GM23338 (cell line): ENCODE results near the gene TAS2R9. TPM values are rescaled to one million over a fixed set of nuclear protein-coding genes. Genes with fewer than 3 reads are reported as not detected.

Experiments used
- ATAC-seq: fragments of 200-7000 bp; cut with Tn5 transposase; 3 replicates; pipeline ENCODE4 v1.9.1; 2020
- DNase-seq: peaks from one replicate; pipeline ENCODE4 v3.0.0-alpha.2; 2015; ENCODE audit warnings: low spot score
- H2AFZ ChIP-seq: fragments of 200-600 bp; sonication (generic); 2 replicates; pipeline ENCODE4 v1.8.0; 2016; ENCODE audit warnings: antibody characterized with exemption, mild to moderate bottlenecking, moderate library complexity
- H3F3A ChIP-seq: fragments of 200-600 bp; sonication (generic); replicated peaks from 2 replicates; pipeline ENCODE4 v1.8.0; 2017; ENCODE audit warnings: antibody characterized with exemption, mixed run types, low read depth
- H3K27ac ChIP-seq: fragments of 200-600 bp; sonication (generic); 2 replicates; pipeline ENCODE4 v1.6.1; 2016; ENCODE audit warnings: low read depth
- H3K27me3 ChIP-seq: fragments of 200-600 bp; sonication (generic); 2 replicates; pipeline ENCODE4 v1.8.0; 2016; ENCODE audit warnings: mild to moderate bottlenecking, mixed run types, moderate library complexity; ENCODE audit not compliant: insufficient read depth
- H3K36me3 ChIP-seq: fragments of 200-600 bp; sonication (generic); 2 replicates; pipeline ENCODE4 v1.8.0; 2016; ENCODE audit warnings: mild to moderate bottlenecking; ENCODE audit not compliant: insufficient read depth
- H3K4me1 ChIP-seq: fragments of 200-600 bp; sonication (generic); 2 replicates; pipeline ENCODE4 v1.8.0; 2016; ENCODE audit warnings: mild to moderate bottlenecking, moderate library complexity; ENCODE audit not compliant: insufficient read depth
- H3K4me2 ChIP-seq: fragments of 200-600 bp; sonication (generic); 2 replicates; pipeline ENCODE4 v1.7.1; 2017; ENCODE audit warnings: mixed run types
- H3K4me3 ChIP-seq: fragments of 200-600 bp; sonication (generic); 2 replicates; pipeline ENCODE4 v1.6.1; 2016; ENCODE audit warnings: mixed run types
- H3K79me2 ChIP-seq: fragments of 200-600 bp; sonication (generic); replicated peaks from 2 replicates; pipeline ENCODE4 v1.8.0; 2017; ENCODE audit warnings: mild to moderate bottlenecking; ENCODE audit not compliant: insufficient read depth
- H3K9me2 ChIP-seq: fragments of 200-600 bp; sonication (generic); 2 replicates; pipeline ENCODE4 v1.8.0; 2017; ENCODE audit not compliant: insufficient read depth
- H4K20me1 ChIP-seq: fragments of 200-600 bp; sonication (generic); replicated peaks from 2 replicates; pipeline ENCODE4 v1.8.0; 2017; ENCODE audit warnings: mild to moderate bottlenecking; ENCODE audit not compliant: insufficient read depth
- H3K27ac Mint-ChIP-seq: 2 replicates; pipeline ENCODE4 v1.8.0; 2020; ENCODE audit warnings: inconsistent platforms, mild to moderate bottlenecking, moderate library complexity, mixed read lengths
- H3K27me3 Mint-ChIP-seq: 3 replicates; pipeline ENCODE4 v1.8.0; 2022; ENCODE audit warnings: low read depth, mild to moderate bottlenecking, moderate library complexity, mixed read lengths, inconsistent platforms; ENCODE audit not compliant: insufficient read depth, poor library complexity
- H3K36me3 Mint-ChIP-seq: 3 replicates; pipeline ENCODE4 v1.8.0; 2021; ENCODE audit warnings: low read depth, mild to moderate bottlenecking, inconsistent platforms, moderate library complexity, mixed read lengths
- H3K4me1 Mint-ChIP-seq: 3 replicates; pipeline ENCODE4 v1.8.0; 2020; ENCODE audit warnings: mild to moderate bottlenecking, inconsistent platforms, mixed read lengths
- H3K4me3 Mint-ChIP-seq: 3 replicates; pipeline ENCODE4 v1.8.0; 2021; ENCODE audit warnings: moderate library complexity, mild to moderate bottlenecking, inconsistent platforms, mixed read lengths
- H3K9me3 Mint-ChIP-seq: 3 replicates; pipeline ENCODE4 v1.8.0; 2020; ENCODE audit warnings: moderate library complexity, mild to moderate bottlenecking, inconsistent platforms, mixed read lengths
- EZH2 ChIP-seq: fragments of 200-600 bp; sonication (generic); IDR thresholded peaks from one replicate; pipeline ENCODE4 v1.8.0; 2017; ENCODE audit warnings: antibody characterized with exemption, mild to moderate bottlenecking, low read depth; ENCODE audit not compliant: unreplicated experiment
- POLR2AphosphoS5 ChIP-seq: IDR thresholded peaks from 2 replicates; pipeline ENCODE4 v1.6.1; 2016; ENCODE audit warnings: antibody characterized with exemption, low read depth
- STAT1 ChIP-seq: IDR thresholded peaks from one replicate; pipeline ENCODE4 v1.6.1; 2016; ENCODE audit warnings: antibody characterized with exemption; ENCODE audit not compliant: unreplicated experiment
- ZNF331 ChIP-seq: fragments of 250-450 bp; sonication (Bioruptor Pico); IDR thresholded peaks from 2 replicates; pipeline ENCODE4 v1.5.0; 2020; ENCODE audit warnings: low read depth, mild to moderate bottlenecking, moderate library complexity
- polyA plus RNA-seq: library from polyadenylated mRNA; unstranded; fragments of >200 nt; fragmentation: Nextera tagmentation; extraction: Ambion mirVana; gene quantifications from 2 replicates; pipeline ENCODE4 v1.2.1, GENCODE V29; 2016
- total RNA-seq: library from RNA; depleted of rRNA; stranded (reverse); fragments of >200 nt; shearing (Covaris generic); gene quantifications from 2 replicates; pipeline ENCODE4 v1.2.3, GENCODE V29; 2014
- TF ChIP-seq, protein P1 (sequence below): fragments of 250-450 bp; sonication (Bioruptor Pico); IDR thresholded peaks from 2 replicates; pipeline ENCODE4 v1.5.0; 2020; ENCODE audit warnings: mild to moderate bottlenecking, moderate library complexity
- TF ChIP-seq, protein P2 (sequence below): IDR thresholded peaks from one replicate; pipeline ENCODE4 v1.6.1; 2018; ENCODE audit warnings: antibody characterized with exemption; ENCODE audit not compliant: unreplicated experiment

TAS2R9 gene
- total and polyA plus RNA-seq, 2 experiments from 2014 or later: not detected

DNA sequence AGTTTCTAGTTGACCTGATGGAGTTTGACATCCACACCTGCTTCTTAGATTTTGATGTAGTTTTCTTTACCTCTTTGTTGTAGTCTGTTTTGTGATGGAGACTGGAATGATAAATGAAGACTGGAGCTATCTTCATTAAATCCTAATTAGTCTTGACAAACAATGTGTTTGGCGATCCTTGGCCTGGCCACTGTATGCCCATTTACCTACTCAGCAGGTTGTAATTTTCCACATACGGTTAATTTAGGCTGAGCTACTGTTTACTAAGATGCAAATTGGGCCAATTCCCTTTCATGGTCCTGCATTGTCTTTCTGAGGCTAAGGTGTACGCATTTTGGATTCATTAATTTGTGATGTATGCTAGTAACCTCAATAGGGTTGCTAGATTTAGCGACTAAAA, 7.4 kb downstream of the TAS2R9 start, which contains the start of gene TAS2R7:
Gene TAS2R7, minus strand, starts transcription at position 41 of the 400 bp plus-strand sequence. CDS start 57 bp downstream, outside the sequence.
- TF ChIP-seq EZH2: no peak
- no peak for TF ChIP-seq STAT1
- TF ChIP-seq POLR2AphosphoS5: no peak
- TF ChIP-seq, protein P1, sequence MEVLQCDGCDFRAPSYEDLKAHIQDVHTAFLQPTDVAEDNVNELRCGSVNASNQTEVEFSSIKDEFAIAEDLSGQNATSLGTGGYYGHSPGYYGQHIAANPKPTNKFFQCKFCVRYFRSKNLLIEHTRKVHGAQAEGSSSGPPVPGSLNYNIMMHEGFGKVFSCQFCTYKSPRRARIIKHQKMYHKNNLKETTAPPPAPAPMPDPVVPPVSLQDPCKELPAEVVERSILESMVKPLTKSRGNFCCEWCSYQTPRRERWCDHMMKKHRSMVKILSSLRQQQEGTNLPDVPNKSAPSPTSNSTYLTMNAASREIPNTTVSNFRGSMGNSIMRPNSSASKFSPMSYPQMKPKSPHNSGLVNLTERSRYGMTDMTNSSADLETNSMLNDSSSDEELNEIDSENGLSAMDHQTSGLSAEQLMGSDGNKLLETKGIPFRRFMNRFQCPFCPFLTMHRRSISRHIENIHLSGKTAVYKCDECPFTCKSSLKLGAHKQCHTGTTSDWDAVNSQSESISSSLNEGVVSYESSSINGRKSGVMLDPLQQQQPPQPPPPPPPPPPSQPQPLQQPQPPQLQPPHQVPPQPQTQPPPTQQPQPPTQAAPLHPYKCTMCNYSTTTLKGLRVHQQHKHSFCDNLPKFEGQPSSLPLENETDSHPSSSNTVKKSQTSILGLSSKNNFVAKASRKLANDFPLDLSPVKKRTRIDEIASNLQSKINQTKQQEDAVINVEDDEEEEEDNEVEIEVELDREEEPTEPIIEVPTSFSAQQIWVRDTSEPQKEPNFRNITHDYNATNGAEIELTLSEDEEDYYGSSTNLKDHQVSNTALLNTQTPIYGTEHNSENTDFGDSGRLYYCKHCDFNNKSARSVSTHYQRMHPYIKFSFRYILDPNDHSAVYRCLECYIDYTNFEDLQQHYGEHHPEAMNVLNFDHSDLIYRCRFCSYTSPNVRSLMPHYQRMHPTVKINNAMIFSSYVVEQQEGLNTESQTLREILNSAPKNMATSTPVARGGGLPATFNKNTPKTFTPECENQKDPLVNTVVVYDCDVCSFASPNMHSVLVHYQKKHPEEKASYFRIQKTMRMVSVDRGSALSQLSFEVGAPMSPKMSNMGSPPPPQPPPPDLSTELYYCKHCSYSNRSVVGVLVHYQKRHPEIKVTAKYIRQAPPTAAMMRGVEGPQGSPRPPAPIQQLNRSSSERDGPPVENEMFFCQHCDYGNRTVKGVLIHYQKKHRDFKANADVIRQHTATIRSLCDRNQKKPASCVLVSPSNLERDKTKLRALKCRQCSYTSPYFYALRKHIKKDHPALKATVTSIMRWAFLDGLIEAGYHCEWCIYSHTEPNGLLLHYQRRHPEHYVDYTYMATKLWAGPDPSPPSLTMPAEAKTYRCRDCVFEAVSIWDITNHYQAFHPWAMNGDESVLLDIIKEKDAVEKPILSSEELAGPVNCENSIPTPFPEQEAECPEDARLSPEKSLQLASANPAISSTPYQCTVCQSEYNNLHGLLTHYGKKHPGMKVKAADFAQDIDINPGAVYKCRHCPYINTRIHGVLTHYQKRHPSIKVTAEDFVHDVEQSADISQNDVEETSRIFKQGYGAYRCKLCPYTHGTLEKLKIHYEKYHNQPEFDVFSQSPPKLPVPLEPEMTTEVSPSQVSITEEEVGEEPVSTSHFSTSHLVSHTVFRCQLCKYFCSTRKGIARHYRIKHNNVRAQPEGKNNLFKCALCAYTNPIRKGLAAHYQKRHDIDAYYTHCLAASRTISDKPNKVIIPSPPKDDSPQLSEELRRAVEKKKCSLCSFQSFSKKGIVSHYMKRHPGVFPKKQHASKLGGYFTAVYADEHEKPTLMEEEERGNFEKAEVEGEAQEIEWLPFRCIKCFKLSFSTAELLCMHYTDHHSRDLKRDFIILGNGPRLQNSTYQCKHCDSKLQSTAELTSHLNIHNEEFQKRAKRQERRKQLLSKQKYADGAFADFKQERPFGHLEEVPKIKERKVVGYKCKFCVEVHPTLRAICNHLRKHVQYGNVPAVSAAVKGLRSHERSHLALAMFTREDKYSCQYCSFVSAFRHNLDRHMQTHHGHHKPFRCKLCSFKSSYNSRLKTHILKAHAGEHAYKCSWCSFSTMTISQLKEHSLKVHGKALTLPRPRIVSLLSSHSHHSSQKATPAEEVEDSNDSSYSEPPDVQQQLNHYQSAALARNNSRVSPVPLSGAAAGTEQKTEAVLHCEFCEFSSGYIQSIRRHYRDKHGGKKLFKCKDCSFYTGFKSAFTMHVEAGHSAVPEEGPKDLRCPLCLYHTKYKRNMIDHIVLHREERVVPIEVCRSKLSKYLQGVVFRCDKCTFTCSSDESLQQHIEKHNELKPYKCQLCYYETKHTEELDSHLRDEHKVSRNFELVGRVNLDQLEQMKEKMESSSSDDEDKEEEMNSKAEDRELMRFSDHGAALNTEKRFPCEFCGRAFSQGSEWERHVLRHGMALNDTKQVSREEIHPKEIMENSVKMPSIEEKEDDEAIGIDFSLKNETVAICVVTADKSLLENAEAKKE (CRISPR knock-in tag): no peak
- TF ChIP-seq, protein P2, sequence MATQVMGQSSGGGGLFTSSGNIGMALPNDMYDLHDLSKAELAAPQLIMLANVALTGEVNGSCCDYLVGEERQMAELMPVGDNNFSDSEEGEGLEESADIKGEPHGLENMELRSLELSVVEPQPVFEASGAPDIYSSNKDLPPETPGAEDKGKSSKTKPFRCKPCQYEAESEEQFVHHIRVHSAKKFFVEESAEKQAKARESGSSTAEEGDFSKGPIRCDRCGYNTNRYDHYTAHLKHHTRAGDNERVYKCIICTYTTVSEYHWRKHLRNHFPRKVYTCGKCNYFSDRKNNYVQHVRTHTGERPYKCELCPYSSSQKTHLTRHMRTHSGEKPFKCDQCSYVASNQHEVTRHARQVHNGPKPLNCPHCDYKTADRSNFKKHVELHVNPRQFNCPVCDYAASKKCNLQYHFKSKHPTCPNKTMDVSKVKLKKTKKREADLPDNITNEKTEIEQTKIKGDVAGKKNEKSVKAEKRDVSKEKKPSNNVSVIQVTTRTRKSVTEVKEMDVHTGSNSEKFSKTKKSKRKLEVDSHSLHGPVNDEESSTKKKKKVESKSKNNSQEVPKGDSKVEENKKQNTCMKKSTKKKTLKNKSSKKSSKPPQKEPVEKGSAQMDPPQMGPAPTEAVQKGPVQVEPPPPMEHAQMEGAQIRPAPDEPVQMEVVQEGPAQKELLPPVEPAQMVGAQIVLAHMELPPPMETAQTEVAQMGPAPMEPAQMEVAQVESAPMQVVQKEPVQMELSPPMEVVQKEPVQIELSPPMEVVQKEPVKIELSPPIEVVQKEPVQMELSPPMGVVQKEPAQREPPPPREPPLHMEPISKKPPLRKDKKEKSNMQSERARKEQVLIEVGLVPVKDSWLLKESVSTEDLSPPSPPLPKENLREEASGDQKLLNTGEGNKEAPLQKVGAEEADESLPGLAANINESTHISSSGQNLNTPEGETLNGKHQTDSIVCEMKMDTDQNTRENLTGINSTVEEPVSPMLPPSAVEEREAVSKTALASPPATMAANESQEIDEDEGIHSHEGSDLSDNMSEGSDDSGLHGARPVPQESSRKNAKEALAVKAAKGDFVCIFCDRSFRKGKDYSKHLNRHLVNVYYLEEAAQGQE: no peak
- no peak for TF ChIP-seq ZNF331 (CRISPR knock-in tag)
- no peaks in the 10 kb centered on the region for H3K9me3 Mint-ChIP-seq
- no peaks in the 10 kb centered on the region for H3K79me2 ChIP-seq
- DNase-seq: no peak
- H3K4me1 Mint-ChIP-seq: peaks cover 21% of the 10 kb centered on the region
- peak within 1 kb of the TSS; percentile 25; the same call in 1 of the 3 replicates for H3K4me3 Mint-ChIP-seq
- no peak within 1 kb of the TSS for H3K27ac ChIP-seq
- H4K20me1 ChIP-seq: no peaks in the 10 kb centered on the region
- no peaks in the 10 kb centered on the region for H3K27me3 ChIP-seq
- no peaks in the 10 kb centered on the region for H3K36me3 ChIP-seq
- H3K4me1 ChIP-seq: peaks cover 24% of the 10 kb centered on the region
- H3K4me2 ChIP-seq: peak within 1 kb of the TSS; percentile 26
- H3K36me3 Mint-ChIP-seq: no peaks in the 10 kb centered on the region
- H3K4me3 ChIP-seq: no peak within 1 kb of the TSS; the same call in 1 of the 2 replicates
- peak within 1 kb of the TSS; percentile 3; the same call in 1 of the 2 replicates for H3K27ac Mint-ChIP-seq
- H3K27me3 Mint-ChIP-seq: no peaks in the 10 kb centered on the region
- ATAC-seq: peak; percentile 56
- 0 out of 2 replicates have a peak, but pooled peaks cover 8% of the 10 kb centered on the region for H3K9me2 ChIP-seq
- no peaks in the 10 kb centered on the region for H3F3A ChIP-seq
- no peak within 1 kb of the TSS for H2AFZ ChIP-seq
